Measurements from ENCODE around the gene PPIB. TPM values are rescaled to one million over a fixed set of nuclear protein-coding genes. Genes with fewer than 3 reads are reported as not detected.

Gene PPIB
- total and polyA plus RNA-seq, 4 donors: 379 to 768 (median 632) TPM

DNA sequence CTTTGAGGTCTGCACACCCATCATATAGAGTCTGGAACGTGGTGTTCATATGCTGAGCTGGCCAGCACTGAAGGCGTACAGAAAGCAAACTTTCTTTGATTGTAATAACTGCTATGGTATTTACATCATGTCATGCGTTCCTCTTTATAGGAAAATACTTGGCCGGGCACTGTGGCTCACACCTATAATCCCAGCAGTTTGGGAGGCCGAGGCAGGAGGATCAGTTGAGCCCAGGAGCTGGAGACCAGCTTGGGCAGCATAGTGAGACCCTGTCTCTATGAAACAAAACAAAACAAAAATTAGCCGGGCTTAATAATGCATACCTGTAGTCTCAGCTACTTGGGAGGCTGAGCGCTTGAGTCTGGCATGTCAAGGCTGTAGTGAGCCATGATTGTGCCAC is 14.7 kb downstream of the PPIB start:
- H3K9ac ChIP-seq (ENCODE audit: low read depth in 1 of 2, low read length in 2 of 2): no peak overlapping the region
- WGBS: 91% methylated on average over 7 of the region's 7 CpGs
- DNase-seq (ENCODE audit: low spot score): no peak
- no peak overlapping the region for H3K4me3 ChIP-seq (ENCODE audit: low read depth in 1 of 3, low read length in 3 of 3)
- no peaks in the 10 kb centered on the region for H3K9me3 ChIP-seq (ENCODE audit: control insufficient read depth in 4 of 4, low read length in 3 of 4)
- no peaks in the 10 kb centered on the region for H3K27me3 ChIP-seq (ENCODE audit: control insufficient read depth in 4 of 4, insufficient read depth in 4 of 4, low read length in 3 of 4)
- TF ChIP-seq SP1 (IDR thresholded peaks at IDR 0.05) (no peak), HNF4A (conservative IDR thresholded peaks at IDR 0.05) (no peak), YY1 (IDR thresholded peaks at IDR 0.05) (no peak), FOXA2 (IDR thresholded peaks at IDR 0.05) (no peak), TAF1 (conservative IDR thresholded peaks at IDR 0.05) (no peak), RAD21 (IDR thresholded peaks at IDR 0.05) (no peak), REST (IDR thresholded peaks at IDR 0.05) (no peak), NR2F2 (IDR thresholded peaks at IDR 0.05) (no peak), FOXA1 (IDR thresholded peaks at IDR 0.05) (no peak), HNF4G (IDR thresholded peaks at IDR 0.05) (no peak)
- TF ChIP-seq, protein P1, sequence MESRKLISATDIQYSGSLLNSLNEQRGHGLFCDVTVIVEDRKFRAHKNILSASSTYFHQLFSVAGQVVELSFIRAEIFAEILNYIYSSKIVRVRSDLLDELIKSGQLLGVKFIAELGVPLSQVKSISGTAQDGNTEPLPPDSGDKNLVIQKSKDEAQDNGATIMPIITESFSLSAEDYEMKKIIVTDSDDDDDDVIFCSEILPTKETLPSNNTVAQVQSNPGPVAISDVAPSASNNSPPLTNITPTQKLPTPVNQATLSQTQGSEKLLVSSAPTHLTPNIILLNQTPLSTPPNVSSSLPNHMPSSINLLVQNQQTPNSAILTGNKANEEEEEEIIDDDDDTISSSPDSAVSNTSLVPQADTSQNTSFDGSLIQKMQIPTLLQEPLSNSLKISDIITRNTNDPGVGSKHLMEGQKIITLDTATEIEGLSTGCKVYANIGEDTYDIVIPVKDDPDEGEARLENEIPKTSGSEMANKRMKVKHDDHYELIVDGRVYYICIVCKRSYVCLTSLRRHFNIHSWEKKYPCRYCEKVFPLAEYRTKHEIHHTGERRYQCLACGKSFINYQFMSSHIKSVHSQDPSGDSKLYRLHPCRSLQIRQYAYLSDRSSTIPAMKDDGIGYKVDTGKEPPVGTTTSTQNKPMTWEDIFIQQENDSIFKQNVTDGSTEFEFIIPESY (IDR thresholded peaks at IDR 0.05): no peak
- peaks cover 0 to 19% (median 3%) of the 10 kb centered on the region in 4 donors for H3K36me3 ChIP-seq (ENCODE audit: control insufficient read depth in 4 of 4, insufficient read depth in 3 of 4, low read depth in 1 of 4, low read length in 3 of 4)
- H3K4me1 ChIP-seq (ENCODE audit: control insufficient read depth in 4 of 4, insufficient read depth in 4 of 4, low read length in 3 of 4): peaks cover 16 to 20% (median 18%) of the 10 kb centered on the region in 4 donors
- no peak overlapping the region for H3K27ac ChIP-seq (ENCODE audit: low read depth in 1 of 2, low read length in 2 of 2)

- H3K9me3 ChIP-seq (ENCODE audit: control insufficient read depth in 4 of 4, low read length in 3 of 4): no peaks in the 10 kb centered on the region
- DNase-seq (ENCODE audit: low spot score): no peak
- peaks cover 6 to 13% (median 10%) of the 10 kb centered on the region in 4 donors for H3K4me1 ChIP-seq (ENCODE audit: control insufficient read depth in 4 of 4, insufficient read depth in 4 of 4, low read length in 3 of 4)
- no peak overlapping the region for H3K9ac ChIP-seq (ENCODE audit: low read depth in 1 of 2, low read length in 2 of 2)
- TF ChIP-seq FOXA1 (IDR thresholded peaks at IDR 0.05) (no peak), HNF4A (conservative IDR thresholded peaks at IDR 0.05) (no peak), EGR1 (IDR thresholded peaks at IDR 0.05; ENCODE audit: low read depth in 2 of 2) (no peak), NR2F2 (IDR thresholded peaks at IDR 0.05) (no peak), HNF4G (IDR thresholded peaks at IDR 0.05) (no peak), GABPA (IDR thresholded peaks at IDR 0.05 in 1 of 2, conservative IDR thresholded peaks at IDR 0.05 in 1 of 2) (no peak), RAD21 (IDR thresholded peaks at IDR 0.05) (no peak), REST (IDR thresholded peaks at IDR 0.05) (no peak)
- TF ChIP-seq, protein P1 (IDR thresholded peaks at IDR 0.05): no peak
- TF ChIP-seq, protein P2, sequence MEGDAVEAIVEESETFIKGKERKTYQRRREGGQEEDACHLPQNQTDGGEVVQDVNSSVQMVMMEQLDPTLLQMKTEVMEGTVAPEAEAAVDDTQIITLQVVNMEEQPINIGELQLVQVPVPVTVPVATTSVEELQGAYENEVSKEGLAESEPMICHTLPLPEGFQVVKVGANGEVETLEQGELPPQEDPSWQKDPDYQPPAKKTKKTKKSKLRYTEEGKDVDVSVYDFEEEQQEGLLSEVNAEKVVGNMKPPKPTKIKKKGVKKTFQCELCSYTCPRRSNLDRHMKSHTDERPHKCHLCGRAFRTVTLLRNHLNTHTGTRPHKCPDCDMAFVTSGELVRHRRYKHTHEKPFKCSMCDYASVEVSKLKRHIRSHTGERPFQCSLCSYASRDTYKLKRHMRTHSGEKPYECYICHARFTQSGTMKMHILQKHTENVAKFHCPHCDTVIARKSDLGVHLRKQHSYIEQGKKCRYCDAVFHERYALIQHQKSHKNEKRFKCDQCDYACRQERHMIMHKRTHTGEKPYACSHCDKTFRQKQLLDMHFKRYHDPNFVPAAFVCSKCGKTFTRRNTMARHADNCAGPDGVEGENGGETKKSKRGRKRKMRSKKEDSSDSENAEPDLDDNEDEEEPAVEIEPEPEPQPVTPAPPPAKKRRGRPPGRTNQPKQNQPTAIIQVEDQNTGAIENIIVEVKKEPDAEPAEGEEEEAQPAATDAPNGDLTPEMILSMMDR (IDR thresholded peaks at IDR 0.05; ENCODE audit: low read depth, low read length, missing input control): no peak
- H3K36me3 ChIP-seq (ENCODE audit: control insufficient read depth in 4 of 4, insufficient read depth in 3 of 4, low read depth in 1 of 4, low read length in 3 of 4): peaks cover 0 to 28% (median 8%) of the 10 kb centered on the region in 4 donors
- H3K4me3 ChIP-seq (ENCODE audit: low read depth in 1 of 3, low read length in 3 of 3): no peak overlapping the region
- H3K27me3 ChIP-seq (ENCODE audit: control insufficient read depth in 4 of 4, insufficient read depth in 4 of 4, low read length in 3 of 4): no peaks in the 10 kb centered on the region
- no peak overlapping the region for H3K27ac ChIP-seq (ENCODE audit: low read depth in 1 of 2, low read length in 2 of 2)
- 83% methylated on average over 26 of the region's 26 CpGs for WGBS
These were observed 15.7 kb downstream of the PPIB start for GRCh38 chr15:64146885-64147681.
